WTC11 (cell line): ENCODE results near the gene PXMP2. TPM values are rescaled to one million over a fixed set of nuclear protein-coding genes. Genes with fewer than 3 reads are reported as not detected.

Source experiments
- ATAC-seq: fragments of 200-7000 bp; cut with Tn5 transposase; 2 replicates; pipeline ENCODE4 v1.10.0; 2021; ENCODE audit warnings: mild to moderate bottlenecking, moderate library complexity
- CTCF ChIA-PET: fragments of 300-600 bp; sonication (Branson Sonifier 250); formaldehyde crosslinking; loops from one replicate; lab custom pipeline; 2021; ENCODE audit warnings: antibody characterized with exemption; lab: Charles Lee
- POLR2A ChIA-PET: fragments of 350-600 bp; sonication (Branson Sonifier 250); formaldehyde crosslinking; loops from one replicate; lab custom pipeline; 2021; ENCODE audit warnings: antibody characterized with exemption; lab: Charles Lee
- DNase-seq: peaks from one replicate; pipeline ENCODE4 v3.0.0; 2021; ENCODE audit warnings: low spot score
- H3K27ac Mint-ChIP-seq: 2 replicates; pipeline ENCODE4 v1.8.0; 2021; ENCODE audit warnings: mixed read lengths
- H3K27me3 Mint-ChIP-seq: 2 replicates; pipeline ENCODE4 v1.8.0; 2021; ENCODE audit warnings: low read depth, mild to moderate bottlenecking, moderate library complexity, mixed read lengths
- H3K36me3 Mint-ChIP-seq: 2 replicates; pipeline ENCODE4 v1.8.0; 2021; ENCODE audit warnings: mixed read lengths
- H3K4me1 Mint-ChIP-seq: 2 replicates; pipeline ENCODE4 v1.8.0; 2022; ENCODE audit warnings: mixed read lengths
- H3K4me3 Mint-ChIP-seq: 2 replicates; pipeline ENCODE4 v1.8.0; 2021; ENCODE audit warnings: mild to moderate bottlenecking, moderate library complexity, mixed read lengths
- H3K9me3 Mint-ChIP-seq: 2 replicates; pipeline ENCODE4 v1.8.0; 2021; ENCODE audit warnings: mixed read lengths
- AFF4 ChIP-seq: sonication (generic); formaldehyde crosslinking; IDR thresholded peaks from 2 replicates; pipeline ENCODE4 v1.8.1; 2023; ENCODE audit warnings: mild to moderate bottlenecking, missing genetic modification reagents, borderline replicate concordance
- ATF1 ChIP-seq: sonication (generic); formaldehyde crosslinking; IDR thresholded peaks from 2 replicates; pipeline ENCODE4 v1.8.1; 2023; ENCODE audit warnings: mild to moderate bottlenecking, moderate library complexity, missing genetic modification reagents
- CREM ChIP-seq: sonication (generic); formaldehyde crosslinking; IDR thresholded peaks from 2 replicates; pipeline ENCODE4 v1.8.1; 2022; ENCODE audit warnings: mild to moderate bottlenecking, missing genetic modification reagents, moderate library complexity
- E2F5 ChIP-seq: sonication (generic); formaldehyde crosslinking; IDR thresholded peaks from 2 replicates; pipeline ENCODE4 v1.8.1; 2022; ENCODE audit warnings: mild to moderate bottlenecking, moderate library complexity, missing genetic modification reagents
- ELF4 ChIP-seq: sonication (generic); formaldehyde crosslinking; IDR thresholded peaks from 2 replicates; pipeline ENCODE4 v1.8.1; 2022; ENCODE audit warnings: low read depth, mild to moderate bottlenecking, moderate library complexity, missing genetic modification reagents
- ERG ChIP-seq: fragments of 250-450 bp; sonication (Bioruptor Pico); IDR thresholded peaks from 2 replicates; pipeline ENCODE4 v1.8.0; 2021; ENCODE audit warnings: mild to moderate bottlenecking
- FOXK1 ChIP-seq: sonication (generic); formaldehyde crosslinking; IDR thresholded peaks from 2 replicates; pipeline ENCODE4 v1.8.0; 2022; ENCODE audit warnings: mild to moderate bottlenecking, moderate library complexity, missing genetic modification reagents
- GABPB1 ChIP-seq: sonication (generic); formaldehyde crosslinking; IDR thresholded peaks from 2 replicates; pipeline ENCODE4 v1.8.1; 2023; ENCODE audit warnings: mild to moderate bottlenecking, missing genetic modification reagents
- JAZF1 ChIP-seq: fragments of 250-450 bp; sonication (Bioruptor Pico); IDR thresholded peaks from 2 replicates; pipeline ENCODE4 v1.9.0; 2021; ENCODE audit warnings: moderate library complexity, mild to moderate bottlenecking, inconsistent platforms
- MAX ChIP-seq: sonication (generic); formaldehyde crosslinking; IDR thresholded peaks from 2 replicates; pipeline ENCODE4 v1.8.0; 2022; ENCODE audit warnings: mild to moderate bottlenecking, missing genetic modification reagents
- NFE2L1 ChIP-seq: sonication (generic); formaldehyde crosslinking; IDR thresholded peaks from 2 replicates; pipeline ENCODE4 v1.8.1; 2023; ENCODE audit warnings: missing genetic modification reagents
- NR3C1 ChIP-seq: sonication (generic); formaldehyde crosslinking; conservative IDR thresholded peaks from 2 replicates; pipeline ENCODE4 v1.8.1; 2023; ENCODE audit warnings: low read depth, mild to moderate bottlenecking, missing genetic modification reagents
- RORB ChIP-seq: fragments of 250-450 bp; sonication (Bioruptor Pico); IDR thresholded peaks from 2 replicates; pipeline ENCODE4 v1.9.0; 2021; ENCODE audit warnings: mild to moderate bottlenecking
- SMAD4 ChIP-seq: sonication (generic); formaldehyde crosslinking; IDR thresholded peaks from 2 replicates; pipeline ENCODE4 v1.8.0; 2022; ENCODE audit warnings: mild to moderate bottlenecking, missing genetic modification reagents
- STAT6 ChIP-seq: sonication (generic); formaldehyde crosslinking; conservative IDR thresholded peaks from 2 replicates; pipeline ENCODE4 v1.8.1; 2023; ENCODE audit warnings: mild to moderate bottlenecking, low read depth, missing genetic modification reagents, moderate library complexity
- USF2 ChIP-seq: sonication (generic); formaldehyde crosslinking; IDR thresholded peaks from 2 replicates; pipeline ENCODE4 v1.8.1; 2023; ENCODE audit warnings: mild to moderate bottlenecking, missing genetic modification reagents, moderate library complexity
- ZBTB21 ChIP-seq: sonication (generic); formaldehyde crosslinking; IDR thresholded peaks from 2 replicates; pipeline ENCODE4 v1.8.1; 2023; ENCODE audit warnings: mild to moderate bottlenecking, missing genetic modification reagents, borderline replicate concordance
- ZNF138 ChIP-seq: sonication (generic); formaldehyde crosslinking; conservative IDR thresholded peaks from 2 replicates; pipeline ENCODE4 v1.8.1; 2022; ENCODE audit warnings: mild to moderate bottlenecking, moderate library complexity, missing genetic modification reagents
- ZNF219 ChIP-seq: sonication (generic); formaldehyde crosslinking; IDR thresholded peaks from 2 replicates; pipeline ENCODE4 v1.8.0; 2023; ENCODE audit warnings: missing genetic modification reagents, mild to moderate bottlenecking, borderline replicate concordance
- ZNF263 ChIP-seq: sonication (generic); formaldehyde crosslinking; IDR thresholded peaks from 2 replicates; pipeline ENCODE4 v1.8.1; 2022; ENCODE audit warnings: low read depth, mild to moderate bottlenecking, moderate library complexity, missing genetic modification reagents
- ZNF425 ChIP-seq: fragments of 250-450 bp; sonication (Bioruptor Pico); conservative IDR thresholded peaks from 2 replicates; pipeline ENCODE4 v1.9.0; 2021; ENCODE audit warnings: mild to moderate bottlenecking
- total RNA-seq: library from RNA; stranded (reverse); gene quantifications from 3 replicates; pipeline ENCODE4 v1.2.3, GENCODE V29; 2021

PXMP2 gene
- total RNA-seq, 1 experiment from 2014 or later: 12.6 TPM

GRCh38 chr12:132700212-132700822, 12.9 kb downstream of the PXMP2 start (continued):
- no peak for TF ChIP-seq AFF4 (CRISPR knock-in tag)
- TF ChIP-seq NFE2L1 (CRISPR knock-in tag): no peak
- no peak for TF ChIP-seq ELF4 (CRISPR knock-in tag)
- no peak for TF ChIP-seq ZBTB21 (CRISPR knock-in tag)
- no peak for TF ChIP-seq ATF1 (CRISPR knock-in tag)
- TF ChIP-seq GABPB1 (CRISPR knock-in tag): no peak
- TF ChIP-seq ZNF138: no peak

GRCh38 chr12:132702640-132703039, 15.3 kb downstream of the PXMP2 start:
- Mint-ChIP-seq H3K27ac (no peak overlapping the region; the same call in 1 of the 2 replicates), H3K27me3 (no peaks in the 10 kb centered on the region), H3K4me1 (peaks cover 10% of the 10 kb centered on the region; the same call in 1 of the 2 replicates), H3K36me3 (peaks cover 13% of the 10 kb centered on the region), H3K4me3 (no peak overlapping the region), H3K9me3 (peaks cover 4% of the 10 kb centered on the region)
- POLR2A ChIA-PET: no interaction called here
- TF ChIP-seq SMAD4 (CRISPR knock-in tag) (no peak), JAZF1 (CRISPR knock-in tag) (no peak), RORB (CRISPR knock-in tag) (no peak), USF2 (no peak), CREM (CRISPR knock-in tag) (no peak), E2F5 (CRISPR knock-in tag) (no peak), ERG (CRISPR knock-in tag) (no peak), STAT6 (CRISPR knock-in tag) (no peak), MAX (no peak), ZNF219 (CRISPR knock-in tag) (no peak), ATF1 (CRISPR knock-in tag) (no peak), FOXK1 (CRISPR knock-in tag) (no peak), ZNF425 (CRISPR knock-in tag) (no peak), ZNF263 (no peak), ZNF138 (no peak), NR3C1 (CRISPR knock-in tag) (no peak)
- ATAC-seq (peak; percentile 68), DNase-seq (peak; percentile 25)
- CTCF ChIA-PET: no interaction called here
